Breast epithelium (tissue), 4 donors: Measurements from ENCODE around the gene FARP1. TPM values are rescaled to one million over a fixed set of nuclear protein-coding genes. Genes with fewer than 3 reads are reported as not detected.

Experiments used
- DNase-seq, 2 donors: peaks; one replicate each; pipeline ENCODE4 v3.0.0-alpha.2; 2019; ENCODE audit warnings: low spot score in 2 of 2
- H3K27ac ChIP-seq, 2 donors: fragments of 200-600 bp; sonication (generic) in 1 of 2; one replicate each; pipeline ENCODE4 v1.5.1; 2016 to 2019; ENCODE audit warnings: mild to moderate bottlenecking in 1 of 2
- H3K27me3 ChIP-seq, 2 donors: fragments of 200-600 bp; sonication (generic) in 1 of 2; one replicate each; pipeline versions ENCODE4 v1.5.1 to v1.6.0; 2017 to 2019; ENCODE audit warnings: control low read depth in 1 of 2, mild to moderate bottlenecking in 1 of 2
- H3K36me3 ChIP-seq: fragments of 200-600 bp; one replicate; pipeline ENCODE4 v1.5.1; 2019
- H3K4me1 ChIP-seq, 2 donors: fragments of 200-600 bp; sonication (generic); one replicate each; pipeline ENCODE4 v1.5.1; 2016 to 2019; ENCODE audit warnings: control low read depth in 1 of 2
- H3K4me3 ChIP-seq, 3 donors: fragments of 200-600 bp; sonication (generic); 1 replicate in 2 of 3; 2 replicates in 1 of 3; pipeline ENCODE4 v1.5.1; 2016 to 2019; ENCODE audit warnings: mild to moderate bottlenecking in 3 of 3, moderate library complexity in 2 of 3
- H3K9me3 ChIP-seq, 2 donors: fragments of 200-600 bp; sonication (generic) in 1 of 2; one replicate each; pipeline ENCODE4 v1.5.1; 2016 to 2019; ENCODE audit warnings: control low read depth in 1 of 2
- POLR2A ChIP-seq: fragments of 450-650 bp; IDR thresholded peaks from one replicate; pipeline ENCODE4 v1.6.1; 2016; ENCODE audit warnings: antibody characterized with exemption, mild to moderate bottlenecking, moderate library complexity
- POLR2AphosphoS5 ChIP-seq, 3 donors: sonication (generic); formaldehyde crosslinking; IDR thresholded peaks; one replicate each; pipeline ENCODE4 v1.6.1; 2017; ENCODE audit warnings: antibody characterized with exemption in 3 of 3
- intact Hi-C: fragments of 100-400 bp; cut with DNase I; formaldehyde crosslinking; loops from one replicate; pipeline ENCODE4 v1.15.1; 2023; ENCODE audit warnings: low total_unique reads
- total RNA-seq, 3 donors: library from RNA; depleted of rRNA; stranded (reverse); fragments of >200 nt; gene quantifications; one replicate each; pipeline ENCODE4 v1.1.0, GENCODE V29; 2016
- TF ChIP-seq, protein P1 (sequence below), 3 donors: fragments of 450-650 bp; IDR thresholded peaks; one replicate each; pipeline ENCODE4 v1.5.1; 2016 to 2017; ENCODE audit warnings: antibody characterized with exemption in 3 of 3, mild to moderate bottlenecking in 3 of 3, moderate library complexity in 3 of 3

Gene FARP1
- total RNA-seq, 3 donors from 2014 or later, result 29.8 to 97.3 (median 80.1) TPM

DNA sequence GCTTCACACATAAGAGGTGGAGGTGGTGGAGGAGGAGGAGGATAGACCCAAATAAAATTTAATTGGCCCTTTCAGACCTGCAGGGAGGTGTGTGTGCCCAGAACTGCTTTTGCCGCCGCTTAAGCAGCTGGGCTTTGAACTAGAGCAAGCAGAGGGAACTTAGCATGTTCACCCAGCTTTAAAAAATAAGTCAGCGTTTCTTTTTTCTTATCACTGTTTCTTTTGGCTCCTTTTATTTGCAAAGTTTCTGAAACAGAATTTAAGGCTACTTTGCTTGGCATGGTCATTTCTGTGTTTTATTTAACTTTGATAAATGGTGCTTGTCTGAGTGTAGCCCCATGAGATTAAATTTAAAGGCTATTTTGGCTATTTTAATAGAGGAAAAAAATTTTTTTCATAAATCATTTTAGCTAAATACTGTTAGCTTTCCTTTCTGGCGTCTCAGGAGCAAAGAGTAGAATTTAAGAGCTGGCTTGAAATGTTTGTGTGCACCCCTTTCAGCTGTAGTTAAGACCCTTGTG, 77.4 kb downstream of the FARP1 start:
- no peak for DNase-seq
- Histone ChIP-seq H3K27me3 (no peaks in the 10 kb centered on the region), H3K4me3 (no peak overlapping the region), H3K36me3 (no peaks in the 10 kb centered on the region), H3K9me3 (no peaks in the 10 kb centered on the region), H3K4me1 (peaks cover 0 to 5% of the 10 kb centered on the region in 2 donors), H3K27ac (no peak overlapping the region)
- TF ChIP-seq, protein P1, sequence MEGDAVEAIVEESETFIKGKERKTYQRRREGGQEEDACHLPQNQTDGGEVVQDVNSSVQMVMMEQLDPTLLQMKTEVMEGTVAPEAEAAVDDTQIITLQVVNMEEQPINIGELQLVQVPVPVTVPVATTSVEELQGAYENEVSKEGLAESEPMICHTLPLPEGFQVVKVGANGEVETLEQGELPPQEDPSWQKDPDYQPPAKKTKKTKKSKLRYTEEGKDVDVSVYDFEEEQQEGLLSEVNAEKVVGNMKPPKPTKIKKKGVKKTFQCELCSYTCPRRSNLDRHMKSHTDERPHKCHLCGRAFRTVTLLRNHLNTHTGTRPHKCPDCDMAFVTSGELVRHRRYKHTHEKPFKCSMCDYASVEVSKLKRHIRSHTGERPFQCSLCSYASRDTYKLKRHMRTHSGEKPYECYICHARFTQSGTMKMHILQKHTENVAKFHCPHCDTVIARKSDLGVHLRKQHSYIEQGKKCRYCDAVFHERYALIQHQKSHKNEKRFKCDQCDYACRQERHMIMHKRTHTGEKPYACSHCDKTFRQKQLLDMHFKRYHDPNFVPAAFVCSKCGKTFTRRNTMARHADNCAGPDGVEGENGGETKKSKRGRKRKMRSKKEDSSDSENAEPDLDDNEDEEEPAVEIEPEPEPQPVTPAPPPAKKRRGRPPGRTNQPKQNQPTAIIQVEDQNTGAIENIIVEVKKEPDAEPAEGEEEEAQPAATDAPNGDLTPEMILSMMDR (IDR thresholded peaks at IDR 0.05), result no peak
- TF ChIP-seq POLR2AphosphoS5 (IDR thresholded peaks at IDR 0.05) (no peak), POLR2A (no peak)
- intact Hi-C loops, result no loop called here

DNA sequence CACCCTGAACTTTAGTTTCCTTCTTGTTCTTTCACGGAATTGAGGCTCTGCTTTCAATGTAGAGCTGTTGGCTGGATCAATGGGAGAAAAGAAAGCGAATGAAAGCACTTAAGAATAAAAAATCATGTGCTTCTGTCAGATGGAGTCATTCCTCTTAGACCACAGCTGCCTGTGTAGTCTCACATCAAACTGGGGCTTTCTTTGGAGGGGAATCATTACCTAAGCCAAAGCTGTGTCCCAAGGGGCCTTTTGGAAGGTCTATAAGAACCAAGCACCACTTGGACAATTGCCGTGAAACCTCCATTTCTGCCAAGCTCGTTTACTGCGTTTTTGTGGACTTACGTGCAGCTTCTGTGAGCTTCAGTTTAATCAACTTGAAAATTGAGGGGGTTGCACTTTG, 78.3 kb downstream of the FARP1 start:
- H3K36me3 ChIP-seq, result no peaks in the 10 kb centered on the region
- intact Hi-C loops, result no loop called here
- DNase-seq, result no peak
- no peak overlapping the region for H3K27ac ChIP-seq
- H3K4me3 ChIP-seq, result no peak overlapping the region
- H3K27me3 ChIP-seq, result no peaks in the 10 kb centered on the region
- H3K9me3 ChIP-seq, result no peaks in the 10 kb centered on the region
- H3K4me1 ChIP-seq, result peaks cover 0 to 5% of the 10 kb centered on the region in 2 donors
- TF ChIP-seq POLR2A, result no peak
- TF ChIP-seq, protein P1 (IDR thresholded peaks at IDR 0.05), result no peak
- no peak for TF ChIP-seq POLR2AphosphoS5 (IDR thresholded peaks at IDR 0.05)

DNA sequence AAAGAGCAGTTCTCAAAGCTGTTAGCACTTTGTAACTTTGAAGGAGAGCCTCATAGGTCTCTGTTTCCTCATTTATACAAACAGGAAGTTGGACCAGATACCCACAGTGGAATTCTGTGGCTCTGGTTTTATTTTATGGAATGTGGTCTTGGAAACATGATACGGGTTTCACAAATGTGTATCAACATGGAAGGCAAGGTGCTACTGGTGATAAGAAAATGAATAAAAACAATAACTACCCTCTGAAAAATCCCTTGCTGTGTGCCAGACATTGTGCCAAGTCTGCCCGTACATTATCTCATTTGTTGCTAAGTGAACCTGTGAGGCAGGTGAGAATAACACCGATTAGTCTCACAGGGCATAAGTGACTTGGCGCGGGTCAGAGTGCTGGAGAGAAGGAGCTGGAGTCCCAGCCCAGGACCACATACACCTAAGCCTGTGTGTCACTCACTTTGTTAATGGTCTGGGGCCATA, 79.2 kb downstream of the FARP1 start:
- no peak overlapping the region for H3K4me3 ChIP-seq
- no peaks in the 10 kb centered on the region for H3K36me3 ChIP-seq
- intact Hi-C loops, result no loop called here
- TF ChIP-seq POLR2A (no peak), POLR2AphosphoS5 (IDR thresholded peaks at IDR 0.05) (no peak)
- TF ChIP-seq, protein P1 (IDR thresholded peaks at IDR 0.05), result no peak
- H3K9me3 ChIP-seq, result no peaks in the 10 kb centered on the region
- peaks cover 0 to 5% of the 10 kb centered on the region in 2 donors for H3K4me1 ChIP-seq
- no peak overlapping the region for H3K27ac ChIP-seq
- H3K27me3 ChIP-seq, result no peaks in the 10 kb centered on the region
- no peak for DNase-seq

DNA sequence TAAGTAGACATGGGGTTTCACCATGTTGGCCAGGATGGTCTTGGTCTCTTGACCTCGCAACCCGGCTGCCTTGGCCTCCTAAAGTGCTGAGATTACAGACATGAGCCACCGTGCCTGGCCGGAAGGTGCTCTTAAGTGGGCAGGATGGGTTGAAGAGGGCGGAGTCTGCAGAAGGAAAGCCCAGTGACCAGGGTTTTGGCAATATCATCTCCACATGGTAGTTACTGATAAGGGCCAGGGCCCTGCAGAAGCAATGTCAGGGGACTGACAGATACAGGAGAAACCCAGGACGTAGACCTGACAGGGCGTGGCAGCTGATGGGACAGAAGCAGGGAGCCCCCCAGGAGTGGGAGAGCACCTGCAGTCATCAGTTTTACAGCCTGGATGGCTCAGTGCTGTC, 79.9 kb downstream of the FARP1 start:
- Histone ChIP-seq H3K4me1 (peaks cover 0 to 5% of the 10 kb centered on the region in 2 donors), H3K9me3 (no peaks in the 10 kb centered on the region), H3K27me3 (no peaks in the 10 kb centered on the region), H3K36me3 (no peaks in the 10 kb centered on the region), H3K27ac (no peak overlapping the region), H3K4me3 (no peak overlapping the region)
- intact Hi-C loops, result no loop called here
- TF ChIP-seq, protein P1 (IDR thresholded peaks at IDR 0.05), result no peak
- TF ChIP-seq POLR2AphosphoS5 (IDR thresholded peaks at IDR 0.05) (no peak), POLR2A (no peak)
- DNase-seq, result no peak

DNA sequence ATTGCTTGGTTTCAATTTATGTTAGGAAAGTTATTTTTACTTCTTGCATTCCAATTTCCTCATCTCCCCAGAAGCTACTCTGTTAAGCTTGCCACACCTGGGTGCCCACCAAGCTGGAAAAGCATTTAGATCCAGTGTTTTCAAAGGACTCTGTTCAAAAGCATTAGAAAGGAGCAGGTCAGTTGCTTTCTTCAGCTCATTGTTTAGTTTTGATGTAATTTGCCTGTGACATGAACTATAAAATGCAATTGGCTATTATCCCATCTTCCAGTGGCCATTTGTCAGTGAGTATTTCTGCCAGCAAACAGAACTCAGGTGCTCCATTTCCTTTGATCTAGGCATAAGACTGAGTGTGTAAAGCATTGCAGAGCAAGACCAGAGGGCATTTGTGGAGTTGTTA, 80.8 kb downstream of the FARP1 start:
- Histone ChIP-seq H3K36me3 (no peaks in the 10 kb centered on the region), H3K27ac (no peak overlapping the region), H3K4me3 (no peak overlapping the region), H3K4me1 (peaks cover 0 to 5% of the 10 kb centered on the region in 2 donors), H3K9me3 (no peaks in the 10 kb centered on the region), H3K27me3 (no peaks in the 10 kb centered on the region)
- TF ChIP-seq, protein P1 (IDR thresholded peaks at IDR 0.05), result no peak
- no peak for TF ChIP-seq POLR2A
- TF ChIP-seq POLR2AphosphoS5 (IDR thresholded peaks at IDR 0.05), result no peak
- intact Hi-C loops, result no loop called here
- DNase-seq, result no peak
